GM19351 (cell line): ENCODE data around the gene TXNL4A.
"Not testable (repeated sequence)": the region's sequence is repeated elsewhere in the genome, so short reads cannot be mapped to it uniquely, and the experiment has no call there.

Experiments
- ATAC-seq: cut with Tn5 transposase; IDR thresholded peaks from one replicate; pipeline ENCODE4 v1.9.1; 2021; ENCODE audit warnings: mild to moderate bottlenecking, moderate library complexity; ENCODE audit not compliant: unreplicated experiment

The TXNL4A gene

DNA sequence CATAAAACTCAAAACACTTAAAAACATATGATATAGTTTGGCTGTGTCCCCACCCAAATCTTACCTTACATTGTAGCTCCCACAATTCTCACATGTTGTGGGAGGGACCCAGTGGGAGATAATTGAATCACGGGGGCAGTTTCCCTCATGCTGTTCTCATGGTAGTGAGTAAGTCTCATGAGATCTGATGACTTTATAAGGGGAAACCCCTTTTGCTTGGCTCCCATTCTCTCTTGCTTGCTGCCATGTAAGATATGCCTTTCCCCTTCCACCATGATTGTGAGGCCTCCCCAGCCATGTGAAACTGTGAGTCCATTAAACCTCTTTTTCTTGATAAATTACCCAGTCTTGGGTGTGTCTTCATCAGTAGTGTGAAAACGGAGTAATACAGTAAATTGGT, 11.3 kb upstream of the TXNL4A start:
- ATAC-seq = not testable (repeated sequence)

GRCh38 chr18:79991494-79991893, 3.1 kb upstream of the TXNL4A start:
- ATAC-seq = no peak

GRCh38 chr18:79989195-79989497, 783 bp upstream of the TXNL4A start:
- peak; percentile 5 for ATAC-seq

- peak; percentile 59 for ATAC-seq
These were observed 302 bp downstream of the TXNL4A start for GRCh38 chr18:79988071-79988450.

GRCh38 chr18:79987566-79987965, 797 bp downstream of the TXNL4A start:
- no peak for ATAC-seq

GRCh38 chr18:79986726-79987125, 1.6 kb downstream of the TXNL4A start:
- ATAC-seq = no peak

- no peak for ATAC-seq
These were observed 3.2 kb downstream of the TXNL4A start for GRCh38 chr18:79985172-79985571.

DNA sequence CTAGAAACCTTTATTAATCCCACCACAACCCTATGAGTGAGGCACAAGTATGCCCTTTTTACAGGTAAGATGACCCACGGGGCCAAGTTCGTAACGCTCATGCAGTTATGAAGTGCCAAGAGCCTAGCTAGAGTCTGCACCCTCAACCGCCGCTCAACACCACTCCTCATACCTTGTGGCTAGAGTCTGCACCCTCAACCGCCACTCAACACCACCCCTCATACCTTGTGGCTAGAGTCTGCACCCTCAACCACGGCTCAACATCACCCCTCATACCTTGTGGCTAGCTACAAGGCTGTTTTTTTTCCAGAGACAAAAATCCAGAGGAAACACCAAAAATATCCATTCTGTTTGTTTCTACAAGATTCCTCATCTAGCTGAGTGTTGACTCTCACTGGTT, 4.6 kb downstream of the TXNL4A start:
- ATAC-seq = no peak

- ATAC-seq = no peak
These were observed 5.1 kb downstream of the TXNL4A start for GRCh38 chr18:79983253-79983652.

DNA sequence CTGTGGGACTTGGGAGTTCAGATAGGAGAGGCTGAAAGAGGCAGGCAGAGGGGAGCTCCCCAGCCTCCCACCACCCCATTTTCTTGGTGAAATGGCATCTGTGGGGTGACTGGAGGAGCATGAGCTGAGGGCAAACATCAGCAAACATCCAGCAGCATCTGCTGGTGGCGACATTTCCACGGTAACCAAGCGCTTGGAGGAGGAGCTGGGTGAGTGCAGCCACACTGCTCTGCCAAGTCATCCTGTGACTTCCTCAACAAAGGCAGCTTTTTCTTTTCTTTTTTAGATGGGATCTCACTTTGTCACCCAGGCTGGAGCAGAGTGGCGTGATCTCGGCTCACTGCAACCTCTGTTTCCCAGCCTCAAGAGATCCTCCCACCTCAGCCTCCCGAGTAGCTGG, 5.6 kb downstream of the TXNL4A start:
- ATAC-seq = no peak

DNA sequence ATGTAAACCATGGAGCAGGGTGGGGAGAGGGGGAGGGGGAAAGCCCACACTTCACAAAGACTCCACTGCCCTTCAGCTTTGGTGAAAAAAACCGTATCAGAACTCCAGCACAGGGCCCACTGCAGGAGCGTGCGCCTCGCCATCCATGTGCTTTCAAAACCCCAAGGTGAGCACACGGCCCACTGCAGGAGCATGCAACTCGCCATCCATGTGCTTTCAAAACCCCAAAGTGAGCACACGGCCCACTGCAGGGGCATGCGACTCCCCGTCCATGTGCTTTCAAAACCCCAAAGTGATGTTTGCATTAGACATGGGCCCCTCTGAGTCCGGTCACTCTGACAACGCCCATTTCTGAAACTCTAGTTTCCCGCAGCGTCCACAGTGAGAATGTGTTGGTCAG, 7.8 kb downstream of the TXNL4A start:
- no peak for ATAC-seq

GRCh38 chr18:79979843-79980242, 8.5 kb downstream of the TXNL4A start:
- ATAC-seq = no peak

GRCh38 chr18:79975985-79976680, 12.2 kb downstream of the TXNL4A start:
- ATAC-seq = no peak

DNA sequence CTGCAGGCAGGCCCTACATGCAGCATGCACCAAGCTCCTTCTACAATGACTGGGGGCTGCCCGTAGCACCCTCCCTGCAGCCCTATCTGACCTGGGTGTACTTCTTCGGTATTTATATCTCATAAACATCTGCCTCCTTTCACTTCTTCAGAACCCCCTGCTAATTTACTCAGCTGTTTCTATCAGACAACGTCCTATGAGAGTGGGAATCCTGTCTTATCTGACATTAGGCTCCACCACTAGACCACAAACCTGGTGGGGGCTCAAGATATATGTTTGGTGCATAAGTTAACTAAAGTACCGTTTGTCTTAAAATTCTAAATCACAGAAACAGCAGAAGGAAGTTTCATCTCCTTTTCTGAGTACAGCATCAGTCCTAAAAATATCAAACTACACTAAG, 13.3 kb downstream of the TXNL4A start:
- no peak for ATAC-seq

GRCh38 chr18:79974025-79974654, 14.2 kb downstream of the TXNL4A start:
- ATAC-seq = no peak

DNA sequence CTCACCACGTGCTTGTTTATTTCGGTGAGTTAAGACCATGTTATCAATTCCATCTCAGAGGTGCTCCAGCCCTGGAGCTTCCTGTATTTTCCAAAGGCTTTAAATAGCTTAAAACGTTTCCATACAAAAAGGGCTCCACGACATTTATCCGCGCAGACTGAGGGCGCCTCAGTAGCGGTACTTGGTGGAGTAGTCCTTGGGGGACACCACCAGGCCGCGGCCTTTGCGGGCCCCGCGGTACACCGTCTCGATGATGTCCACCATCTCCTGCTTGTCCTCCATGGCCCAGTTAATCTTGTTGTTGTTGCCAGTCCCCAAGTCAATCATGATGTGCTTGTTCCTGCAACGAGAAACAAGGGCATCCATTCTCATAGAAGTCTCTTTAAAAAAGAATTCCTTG, 14.8 kb downstream of the TXNL4A start:
- no peak for ATAC-seq

DNA sequence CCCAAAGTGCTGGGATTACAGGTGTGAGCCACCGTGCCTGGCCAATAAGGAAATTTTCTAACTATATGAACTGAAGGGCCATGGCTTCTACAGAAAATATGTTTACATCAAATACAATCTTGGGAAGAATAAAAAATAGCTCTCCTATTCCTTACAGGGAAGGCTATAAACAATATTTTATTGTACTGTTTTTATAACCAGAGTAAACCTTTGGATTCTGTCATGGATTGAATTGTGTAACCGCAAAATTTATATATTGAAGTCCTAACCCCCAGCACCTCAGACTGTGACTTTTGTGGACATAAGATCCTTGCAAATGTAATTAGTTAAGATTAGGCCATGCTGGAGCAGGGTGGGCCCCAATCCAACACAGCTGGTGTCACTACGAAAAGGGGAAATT, 15.6 kb downstream of the TXNL4A start:
- ATAC-seq = no peak

DNA sequence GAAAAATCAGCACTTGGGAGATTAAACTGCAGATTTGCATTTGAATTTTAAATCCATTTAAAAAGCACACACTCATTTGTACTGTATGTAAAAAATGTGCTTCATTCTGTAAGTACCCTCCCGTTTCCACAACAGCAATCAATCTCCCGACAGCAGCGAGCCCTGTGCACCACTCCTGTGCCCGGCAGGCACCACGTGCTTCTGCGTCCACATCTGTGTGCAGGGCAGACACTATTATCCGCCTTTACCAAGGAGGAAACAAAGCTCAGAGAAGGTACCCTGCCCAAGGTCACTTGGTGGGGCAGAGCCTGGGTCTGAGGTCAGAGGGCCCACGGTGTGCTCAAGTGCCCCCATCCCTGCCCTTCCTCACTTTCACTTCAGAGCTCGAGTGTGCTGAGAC, 16.4 kb downstream of the TXNL4A start:
- no peak for ATAC-seq

DNA sequence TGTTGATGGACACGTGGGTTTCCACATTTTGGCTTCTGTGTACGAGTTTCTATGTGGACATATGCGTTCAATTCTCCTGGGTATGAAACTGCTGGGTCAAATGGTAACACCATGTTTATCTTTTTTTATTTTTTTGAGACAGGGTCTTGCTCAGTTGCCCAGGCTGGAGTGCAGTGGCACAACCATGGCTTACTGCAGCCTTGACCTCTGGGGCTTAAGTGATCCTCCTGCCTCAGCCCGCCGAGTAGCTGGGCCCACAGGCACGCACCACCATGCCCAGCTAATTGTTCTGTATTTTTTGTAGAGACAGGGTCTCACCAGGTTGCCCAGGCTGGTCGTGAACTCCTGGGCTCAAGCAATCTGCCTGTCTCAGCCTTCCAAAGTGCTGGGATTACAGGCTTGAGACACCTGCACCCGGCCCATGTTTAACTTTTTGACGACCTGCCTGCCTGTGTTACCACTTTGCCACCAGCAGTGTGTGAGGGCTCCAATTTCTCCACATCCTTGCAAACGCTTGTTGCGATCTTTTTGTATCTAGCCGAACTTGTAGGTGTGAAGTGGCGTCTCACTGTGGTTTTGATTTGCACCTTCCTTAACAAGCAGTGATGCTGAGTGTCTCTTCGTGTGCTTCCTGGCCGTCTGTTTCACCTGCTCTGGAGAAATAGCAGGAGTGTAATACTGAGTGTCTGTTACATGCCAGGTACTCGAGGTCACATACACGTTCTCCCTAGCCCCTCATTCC, 17.0 kb downstream of the TXNL4A start:
- no peak for ATAC-seq

GRCh38 chr18:79970419-79971133, 17.8 kb downstream of the TXNL4A start:
- no peak for ATAC-seq

DNA sequence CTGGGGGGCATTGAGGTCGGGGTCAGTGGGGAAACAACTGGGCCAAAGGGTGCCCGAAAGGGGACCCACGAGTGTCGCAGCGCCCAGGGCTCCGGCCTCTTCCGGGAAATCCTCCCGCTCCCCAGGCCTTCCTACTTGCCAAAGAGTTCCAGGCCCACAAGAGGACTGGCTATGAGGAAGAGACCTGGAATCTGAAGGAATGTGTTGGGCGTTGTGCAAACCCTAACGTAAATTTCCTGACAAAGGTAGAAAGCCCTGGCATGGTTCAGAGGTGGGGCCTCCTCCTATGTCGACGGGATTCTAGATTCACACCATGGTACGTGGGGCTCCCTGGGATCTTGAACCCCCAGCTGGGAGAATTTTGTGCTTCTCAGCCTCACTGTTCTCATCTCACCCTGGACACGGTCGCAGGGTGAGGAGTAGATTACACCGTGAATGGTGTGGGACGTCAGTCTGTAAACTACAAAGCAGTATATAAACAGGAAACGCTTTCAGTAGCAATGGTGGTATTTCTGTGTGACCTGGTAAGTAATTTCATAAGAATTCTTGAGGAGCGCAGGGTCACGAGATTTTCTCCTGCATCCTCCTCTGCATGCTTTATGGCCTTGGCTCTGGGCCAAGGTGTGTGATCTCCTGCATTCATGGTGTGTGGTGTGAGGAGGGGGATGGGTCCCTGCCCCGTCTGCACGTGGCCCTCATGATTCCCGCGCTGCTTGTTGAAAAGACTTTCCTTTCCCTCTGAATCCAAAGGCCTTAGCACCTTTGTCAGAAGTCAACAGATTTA, 23.1 kb downstream of the TXNL4A start:
- ATAC-seq = peak; percentile 20
